Epithelial cell of proximal tubule (primary cell): ENCODE results near the gene TSPAN2. TPM values are rescaled to one million over a fixed set of nuclear protein-coding genes. Genes with fewer than 3 reads are reported as not detected.

Experiments
- DNase-seq: peaks from one replicate; pipeline ENCODE4 v3.0.0-alpha.2; 2011; ENCODE audit warnings: low read depth
- H3K4me3 ChIP-seq: 2 replicates; pipeline ENCODE4 v1.5.1; 2011; ENCODE audit warnings: low read depth, mild to moderate bottlenecking, low read length
- CTCF ChIP-seq: conservative IDR thresholded peaks from 2 replicates; pipeline ENCODE4 v1.5.1; 2012; ENCODE audit warnings: low read depth, mild to moderate bottlenecking, low read length
- total RNA-seq: library from RNA; depleted of rRNA; stranded (reverse); fragments of >200 nt; gene quantifications from 2 replicates; pipeline ENCODE4 v1.2.3, GENCODE V29; 2015

Gene TSPAN2
- total RNA-seq, 1 donor from 2014 or later = 5.0 TPM

- TF ChIP-seq CTCF = no peak
- H3K4me3 ChIP-seq = no peak overlapping the region
Measured at GRCh38 chr1:115077984-115078330, 11.3 kb downstream of the TSPAN2 start.

GRCh38 chr1:115077286-115077983 lies 11.9 kb downstream of the TSPAN2 start:
- DNase-seq = no peak

More at GRCh38 chr1:115077984-115078330, 11.3 kb downstream of the TSPAN2 start:
- DNase-seq = no peak

GRCh38 chr1:115076384-115076915 lies 12.9 kb downstream of the TSPAN2 start:
- no peak for TF ChIP-seq CTCF

More at GRCh38 chr1:115077286-115077983, 11.9 kb downstream of the TSPAN2 start:
- H3K4me3 ChIP-seq = no peak overlapping the region
- no peak for TF ChIP-seq CTCF

GRCh38 chr1:115074839-115075534 lies 14.3 kb downstream of the TSPAN2 start:
- DNase-seq = no peak
- no peak for TF ChIP-seq CTCF
- H3K4me3 ChIP-seq = no peak overlapping the region

More at GRCh38 chr1:115076384-115076915, 12.9 kb downstream of the TSPAN2 start:
- H3K4me3 ChIP-seq = no peak overlapping the region
- no peak for DNase-seq

- TF ChIP-seq CTCF = no peak
- no peak overlapping the region for H3K4me3 ChIP-seq
Measured at GRCh38 chr1:115073298-115074087, 15.8 kb downstream of the TSPAN2 start.

GRCh38 chr1:115071012-115071664 lies 18.2 kb downstream of the TSPAN2 start:
- TF ChIP-seq CTCF = no peak
- no peak for DNase-seq
- no peak overlapping the region for H3K4me3 ChIP-seq

More at GRCh38 chr1:115073298-115074087, 15.8 kb downstream of the TSPAN2 start:
- DNase-seq = no peak
